Mesendoderm (in vitro differentiated cells): Measurements from ENCODE around the gene EIF2A.
A peak's percentile ranks its signal among the peaks of the same experiment; 100 is the strongest.

Source experiments
- DNase-seq: peaks from one replicate; pipeline ENCODE4 v3.0.0; 2013
- H2AK5ac ChIP-seq: 2 replicates; pipeline ENCODE4 v1.6.1; 2013; ENCODE audit warnings: low read length, inconsistent platforms
- H2BK120ac ChIP-seq: 2 replicates; pipeline ENCODE4 v1.6.1; 2013; ENCODE audit warnings: low read depth, mild to moderate bottlenecking, low read length, moderate library complexity, mixed read lengths
- H2BK15ac ChIP-seq: replicated peaks from 2 replicates; pipeline ENCODE4 v1.6.1; 2013; ENCODE audit warnings: low read depth, mild to moderate bottlenecking, moderate library complexity
- H2BK5ac ChIP-seq: 2 replicates; pipeline ENCODE4 v1.6.1; 2013; ENCODE audit warnings: low read length, inconsistent platforms
- H3K18ac ChIP-seq: 2 replicates; pipeline ENCODE4 v1.6.1; 2013; ENCODE audit warnings: mild to moderate bottlenecking, low read length, mixed read lengths
- H3K23ac ChIP-seq: one replicate; pipeline ENCODE4 v1.6.1; 2013; ENCODE audit warnings: low read length
- H3K27ac ChIP-seq: 2 replicates; pipeline ENCODE4 v1.5.1; 2013; ENCODE audit warnings: low read depth, mild to moderate bottlenecking, inconsistent platforms, low read length, moderate library complexity
- H3K27me3 ChIP-seq: 2 replicates; pipeline ENCODE4 v1.6.1; 2013; ENCODE audit warnings: low read length, control low read depth, mild to moderate bottlenecking, inconsistent platforms; ENCODE audit not compliant: insufficient read depth, poor library complexity
- H3K36me3 ChIP-seq: 2 replicates; pipeline ENCODE4 v1.6.1; 2013; ENCODE audit warnings: low read length, inconsistent platforms; ENCODE audit not compliant: control insufficient read depth, insufficient read depth
- H3K4ac ChIP-seq: one replicate; pipeline ENCODE4 v1.6.1; 2013; ENCODE audit warnings: low read depth, mild to moderate bottlenecking, low read length, moderate library complexity
- H3K4me1 ChIP-seq: 2 replicates; pipeline ENCODE4 v1.6.1; 2013; ENCODE audit warnings: low read depth, low read length, inconsistent platforms; ENCODE audit not compliant: control insufficient read depth
- H3K4me2 ChIP-seq: 2 replicates; pipeline ENCODE4 v1.6.1; 2013; ENCODE audit warnings: low read length
- H3K4me3 ChIP-seq: 2 replicates; pipeline ENCODE4 v1.5.1; 2013; ENCODE audit warnings: mild to moderate bottlenecking, low read length
- H3K56ac ChIP-seq: one replicate; pipeline ENCODE4 v1.6.1; 2013; ENCODE audit warnings: low read length
- H3K79me1 ChIP-seq: 2 replicates; pipeline ENCODE4 v1.6.1; 2013; ENCODE audit warnings: low read length, inconsistent platforms
- H3K79me2 ChIP-seq: 2 replicates; pipeline ENCODE4 v1.6.1; 2013; ENCODE audit warnings: mild to moderate bottlenecking, low read length; ENCODE audit not compliant: control insufficient read depth, insufficient read depth
- H3K9ac ChIP-seq: 2 replicates; pipeline ENCODE4 v1.6.1; 2013; ENCODE audit warnings: low read length, inconsistent platforms
- H4K5ac ChIP-seq: one replicate; pipeline ENCODE4 v1.6.1; 2013; ENCODE audit warnings: low read length
- H4K8ac ChIP-seq: one replicate; pipeline ENCODE4 v1.6.1; 2013; ENCODE audit warnings: low read depth, mild to moderate bottlenecking, control low read depth, low read length, moderate library complexity
- WGBS: extraction: QIAGEN DNeasy Blood & Tissue Kit; methylation state at CpG from one replicate; pipeline ENCODE4 v1.1.7; 2013; ENCODE audit warnings: low lambda C conversion rate, missing lambda C conversion rate; ENCODE audit not compliant: insufficient coverage; ENCODE audit errors: extremely low coverage; 5-methylcytosine and 5-hydroxymethylcytosine counted together

EIF2A gene

DNA sequence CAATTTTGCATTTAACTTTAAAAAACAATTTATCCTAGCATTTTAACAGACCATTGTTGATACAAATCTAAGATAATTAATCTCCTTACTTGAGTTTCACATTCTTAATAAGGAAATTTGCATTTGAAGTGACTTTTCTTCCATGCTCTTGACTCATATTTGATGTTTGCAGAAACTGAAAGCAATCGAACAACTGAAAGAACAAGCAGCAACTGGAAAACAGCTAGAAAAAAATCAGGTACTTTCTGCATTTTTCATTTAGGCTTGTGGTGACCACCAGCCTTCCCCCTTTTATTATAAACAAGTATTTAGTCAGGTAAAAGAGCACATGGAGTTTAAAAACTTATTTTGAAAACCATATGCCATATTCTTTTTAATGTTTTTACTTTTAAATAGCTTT, 36.4 kb downstream of the EIF2A start:
- Histone ChIP-seq H2BK120ac (no peak overlapping the region), H3K27ac (no peak overlapping the region), H3K4me1 (no peaks in the 10 kb centered on the region), H3K23ac (no peak overlapping the region), H3K4ac (no peak overlapping the region), H3K9ac (no peak overlapping the region), H3K18ac (no peak overlapping the region), H3K4me2 (no peak overlapping the region), H3K79me2 (no peaks in the 10 kb centered on the region), H3K27me3 (no peaks in the 10 kb centered on the region), H2BK5ac (no peak overlapping the region), H3K56ac (no peak overlapping the region), H4K5ac (no peak overlapping the region), H2BK15ac (no peak overlapping the region), H3K4me3 (no peak overlapping the region), H3K36me3 (peaks cover 4% of the 10 kb centered on the region), H4K8ac (no peak overlapping the region), H3K79me1 (no peaks in the 10 kb centered on the region), H2AK5ac (no peak overlapping the region)
- no CpG with 5 or more reads among the region's 1 CpG for WGBS
- no peak for DNase-seq

DNA sequence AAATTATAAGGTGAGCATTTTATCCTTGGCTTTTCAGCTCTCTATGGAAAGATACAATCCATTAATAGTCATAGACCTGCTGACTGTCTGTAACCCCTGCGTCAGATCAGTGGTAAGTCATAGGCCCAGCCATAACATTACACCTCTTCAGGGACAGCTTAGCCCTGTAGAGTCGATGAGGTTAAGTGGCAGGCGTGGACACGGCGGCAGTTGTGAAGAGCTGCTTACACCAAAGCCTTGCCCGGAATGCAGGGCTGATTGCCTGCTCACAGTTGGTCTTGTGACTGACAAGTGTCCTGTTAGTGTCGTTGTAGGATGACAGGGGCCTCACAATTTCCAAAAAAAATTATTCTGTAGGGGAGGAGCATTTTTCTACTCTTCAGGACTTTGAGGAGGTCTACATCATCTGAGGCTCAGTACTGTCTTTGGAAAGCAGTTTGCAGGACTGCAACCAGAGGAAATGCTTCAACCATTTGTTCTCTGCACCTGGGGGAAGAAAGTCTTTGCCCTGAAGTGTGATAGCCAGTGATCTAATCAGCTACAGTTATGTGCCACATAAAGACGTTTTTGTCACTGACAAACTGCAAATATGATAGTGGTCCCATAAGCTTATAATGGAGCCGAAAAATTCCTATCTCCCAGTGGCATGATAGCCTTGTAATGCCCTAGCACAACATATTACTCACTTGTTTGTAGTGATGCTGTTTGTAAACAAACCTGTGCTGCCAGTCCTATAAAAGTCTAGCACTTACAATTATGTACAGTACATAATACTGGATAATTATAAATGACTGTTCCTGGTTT, 41.6 kb downstream of the EIF2A start:
- no peak overlapping the region for H4K8ac ChIP-seq

DNA sequence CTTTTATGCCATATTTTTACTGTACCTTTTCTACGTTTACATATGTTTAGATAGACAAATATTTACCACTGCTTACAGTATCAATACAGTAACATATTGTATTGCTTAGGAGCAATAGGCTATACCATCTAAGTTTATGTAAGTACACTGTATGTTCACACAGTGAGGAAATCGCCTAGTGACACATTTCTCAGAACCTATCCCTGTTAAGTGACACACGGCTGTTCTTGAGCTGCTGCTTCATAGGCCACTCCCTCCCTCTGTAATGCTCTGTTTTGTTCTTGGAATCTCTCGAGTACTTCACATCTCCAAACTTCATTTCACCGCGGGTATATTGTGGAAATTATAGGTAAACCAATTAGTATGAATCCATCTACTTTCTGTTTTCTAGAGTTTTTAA, 43.2 kb downstream of the EIF2A start:
- Histone ChIP-seq H2BK120ac (no peak overlapping the region), H3K4me3 (no peak overlapping the region), H2BK15ac (no peak overlapping the region), H3K23ac (no peak overlapping the region), H3K79me1 (no peaks in the 10 kb centered on the region), H3K79me2 (no peaks in the 10 kb centered on the region), H2AK5ac (no peak overlapping the region), H2BK5ac (no peak overlapping the region), H3K27ac (no peak overlapping the region), H3K4me1 (no peaks in the 10 kb centered on the region), H3K27me3 (no peaks in the 10 kb centered on the region), H3K9ac (no peak overlapping the region), H4K5ac (no peak overlapping the region), H3K4me2 (no peak overlapping the region), H3K4ac (no peak overlapping the region), H4K8ac (no peak overlapping the region), H3K56ac (no peak overlapping the region), H3K36me3 (peaks cover 2% of the 10 kb centered on the region), H3K18ac (no peak overlapping the region)
- DNase-seq: no peak
- WGBS: no CpG with 5 or more reads among the region's 6 CpGs

More for the DNA sequence above, 41.6 kb downstream of the EIF2A start:
- no peak overlapping the region for H3K9ac ChIP-seq
- no peak overlapping the region for H2BK5ac ChIP-seq
- no peak overlapping the region for H3K18ac ChIP-seq
- WGBS: no CpG with 5 or more reads among the region's 9 CpGs
- no peak overlapping the region for H3K27ac ChIP-seq
- H3K4me2 ChIP-seq: no peak overlapping the region
- H3K23ac ChIP-seq: no peak overlapping the region
- H2BK120ac ChIP-seq: no peak overlapping the region
- no peaks in the 10 kb centered on the region for H3K79me1 ChIP-seq
- H2AK5ac ChIP-seq: no peak overlapping the region
- no peak overlapping the region for H3K56ac ChIP-seq
- no peaks in the 10 kb centered on the region for H3K79me2 ChIP-seq
- H3K27me3 ChIP-seq: no peaks in the 10 kb centered on the region
- H3K4me1 ChIP-seq: no peaks in the 10 kb centered on the region
- DNase-seq: peak; percentile 53
- no peak overlapping the region for H3K4me3 ChIP-seq
- H3K4ac ChIP-seq: no peak overlapping the region
- H4K5ac ChIP-seq: no peak overlapping the region
- no peak overlapping the region for H2BK15ac ChIP-seq
- peaks cover 2% of the 10 kb centered on the region for H3K36me3 ChIP-seq

DNA sequence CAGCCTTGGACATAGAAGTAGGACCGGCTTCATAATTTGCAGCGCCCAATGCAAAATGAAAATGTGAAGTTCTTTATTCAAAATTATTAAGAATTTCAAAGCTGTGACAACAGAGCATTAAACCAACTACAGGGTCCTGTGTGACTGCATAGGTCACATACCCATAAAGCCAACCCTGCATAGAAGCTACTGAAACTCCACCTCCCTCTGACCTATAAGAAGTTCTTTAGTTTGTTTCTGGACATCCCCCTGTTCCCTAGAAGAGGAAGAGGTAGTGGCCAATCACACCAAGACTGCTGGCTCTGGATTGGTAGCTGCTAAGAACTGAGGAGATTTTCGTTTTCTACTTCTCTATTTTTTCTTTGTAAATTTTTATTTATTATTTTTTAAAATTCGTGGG, 47.6 kb downstream of the EIF2A start:
- no peak overlapping the region for H4K5ac ChIP-seq
- H3K23ac ChIP-seq: no peak overlapping the region
- WGBS: no CpG with 5 or more reads among the region's 4 CpGs
- H3K4ac ChIP-seq: no peak overlapping the region
- no peaks in the 10 kb centered on the region for H3K79me2 ChIP-seq
- H3K27me3 ChIP-seq: no peaks in the 10 kb centered on the region
- H2BK15ac ChIP-seq: no peak overlapping the region
- no peak overlapping the region for H2BK5ac ChIP-seq
- H3K18ac ChIP-seq: no peak overlapping the region
- no peak for DNase-seq
- H3K79me1 ChIP-seq: no peaks in the 10 kb centered on the region
- no peak overlapping the region for H2AK5ac ChIP-seq
- H4K8ac ChIP-seq: peak overlapping the region; percentile 56
- no peaks in the 10 kb centered on the region for H3K36me3 ChIP-seq
- H3K56ac ChIP-seq: no peak overlapping the region
- no peak overlapping the region for H3K9ac ChIP-seq
- no peak overlapping the region for H3K4me3 ChIP-seq
- H3K27ac ChIP-seq: no peak overlapping the region
- no peak overlapping the region for H3K4me2 ChIP-seq
- no peak overlapping the region for H2BK120ac ChIP-seq
- H3K4me1 ChIP-seq: peaks cover 3% of the 10 kb centered on the region

DNA sequence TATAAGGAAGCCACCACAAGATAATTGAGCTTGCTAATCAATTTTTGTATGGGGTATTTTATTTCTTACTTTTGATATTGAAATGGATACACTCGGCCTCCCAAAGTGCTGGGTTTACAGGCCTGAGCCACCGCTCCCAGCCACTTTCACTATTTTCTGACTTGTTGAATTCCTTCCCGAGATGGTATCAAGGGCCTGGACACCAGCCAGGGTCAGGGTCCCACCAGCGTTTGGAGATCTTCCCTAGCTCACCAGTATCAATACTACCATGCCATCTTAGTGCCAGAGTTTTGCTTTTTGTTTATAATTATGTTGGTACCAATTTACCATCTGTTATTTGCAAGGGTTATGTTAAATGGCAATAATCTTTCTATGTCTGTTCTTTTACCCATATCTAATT, 51.1 kb downstream of the EIF2A start:
- Histone ChIP-seq H2AK5ac (no peak overlapping the region), H3K18ac (no peak overlapping the region), H3K56ac (no peak overlapping the region), H3K79me1 (no peaks in the 10 kb centered on the region), H2BK120ac (no peak overlapping the region), H2BK15ac (no peak overlapping the region), H3K4me3 (no peak overlapping the region), H3K27me3 (no peaks in the 10 kb centered on the region), H3K4me2 (no peak overlapping the region), H3K9ac (no peak overlapping the region), H2BK5ac (no peak overlapping the region), H3K23ac (no peak overlapping the region), H4K5ac (no peak overlapping the region), H3K27ac (no peak overlapping the region), H3K4me1 (peaks cover 5% of the 10 kb centered on the region), H4K8ac (no peak overlapping the region), H3K4ac (no peak overlapping the region), H3K79me2 (no peaks in the 10 kb centered on the region), H3K36me3 (no peaks in the 10 kb centered on the region)
- no CpG with 5 or more reads among the region's 4 CpGs for WGBS
- no peak for DNase-seq
